Left hindlimb (tissue), 1 donor: ENCODE results near the gene H2BK1.
A peak's percentile ranks its signal among the peaks of the same experiment; 100 is the strongest.

Experiments
- DNase-seq: peaks from one replicate; pipeline ENCODE4 v3.0.0-alpha.2; 2018

H2BK1 gene

DNA sequence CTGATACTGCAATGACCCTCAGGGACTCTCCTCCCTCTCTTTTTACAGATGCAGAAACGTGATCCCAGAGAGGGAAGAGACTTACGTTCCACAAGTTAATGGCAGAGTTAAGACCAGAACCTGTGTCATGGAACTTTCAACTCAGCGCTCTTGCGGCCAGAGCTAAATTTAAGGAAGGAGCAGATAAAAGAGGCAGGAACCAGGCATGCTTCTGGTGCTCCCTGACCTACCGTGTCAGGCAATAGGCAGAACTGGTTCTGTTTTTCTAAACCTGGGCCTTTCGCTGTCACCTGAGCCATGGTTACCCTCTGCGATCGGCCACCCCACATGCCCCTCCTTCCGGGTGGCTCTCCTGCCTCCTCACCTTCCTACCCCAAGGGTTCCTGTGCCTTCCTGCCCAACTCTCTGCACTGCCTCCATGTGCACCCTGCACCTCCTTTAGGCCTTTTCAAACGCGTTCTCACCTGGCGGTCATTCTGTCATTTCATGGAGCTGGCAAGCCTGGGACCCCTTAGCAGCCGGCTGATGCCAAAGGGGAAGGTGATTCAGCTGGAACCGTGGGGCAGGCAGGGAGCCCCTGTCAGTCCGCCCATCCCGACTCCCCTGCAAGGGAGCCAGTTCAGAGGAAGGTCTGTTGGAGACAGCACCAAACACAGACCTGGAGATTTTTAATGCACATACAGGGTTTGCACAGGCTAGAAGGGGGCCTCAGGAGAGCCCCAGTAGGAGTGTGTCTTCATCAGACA lies 35.1 kb downstream of the H2BK1 start:
- no peak for DNase-seq

DNA sequence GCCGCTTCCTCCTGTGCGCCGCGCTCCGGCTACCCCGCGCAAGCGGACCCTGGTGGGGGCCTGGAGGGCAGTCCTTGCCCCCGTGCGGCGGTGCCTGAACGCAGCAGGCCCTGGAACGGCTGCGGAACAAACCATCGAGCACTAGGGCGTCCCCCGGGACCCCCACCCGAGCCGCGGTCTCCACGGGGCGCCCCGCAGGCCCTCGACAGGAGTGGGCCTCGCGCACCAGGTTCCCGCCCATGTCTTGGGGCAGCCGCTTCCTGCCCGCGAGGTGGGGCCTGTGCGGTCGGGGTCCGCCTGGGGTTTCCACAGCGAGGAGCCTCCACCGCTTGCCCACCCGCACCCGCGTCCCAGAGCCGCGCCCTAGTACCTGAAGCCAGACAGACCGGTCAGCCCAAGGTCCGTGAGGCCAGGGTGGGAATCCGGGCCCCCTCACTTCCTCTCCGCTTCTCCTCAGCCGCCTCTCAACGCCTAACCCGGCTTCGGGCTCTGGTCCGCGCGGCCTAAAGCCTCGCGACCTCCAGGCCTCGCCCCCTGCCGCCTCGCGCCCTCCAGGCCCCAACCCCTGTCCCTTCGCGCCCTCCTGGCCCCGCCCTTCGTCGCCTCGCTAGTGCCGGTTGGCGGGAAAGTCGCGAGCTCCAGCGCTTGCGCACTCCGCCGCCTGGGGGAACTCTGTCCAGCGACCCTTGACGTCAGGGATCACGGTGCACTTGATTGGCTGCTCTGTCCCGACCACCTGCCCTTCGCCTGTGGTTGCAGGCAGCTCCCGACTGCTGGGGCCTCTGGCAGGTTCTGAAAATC lies 35.8 kb downstream of the H2BK1 start:
- no peak for DNase-seq

DNA sequence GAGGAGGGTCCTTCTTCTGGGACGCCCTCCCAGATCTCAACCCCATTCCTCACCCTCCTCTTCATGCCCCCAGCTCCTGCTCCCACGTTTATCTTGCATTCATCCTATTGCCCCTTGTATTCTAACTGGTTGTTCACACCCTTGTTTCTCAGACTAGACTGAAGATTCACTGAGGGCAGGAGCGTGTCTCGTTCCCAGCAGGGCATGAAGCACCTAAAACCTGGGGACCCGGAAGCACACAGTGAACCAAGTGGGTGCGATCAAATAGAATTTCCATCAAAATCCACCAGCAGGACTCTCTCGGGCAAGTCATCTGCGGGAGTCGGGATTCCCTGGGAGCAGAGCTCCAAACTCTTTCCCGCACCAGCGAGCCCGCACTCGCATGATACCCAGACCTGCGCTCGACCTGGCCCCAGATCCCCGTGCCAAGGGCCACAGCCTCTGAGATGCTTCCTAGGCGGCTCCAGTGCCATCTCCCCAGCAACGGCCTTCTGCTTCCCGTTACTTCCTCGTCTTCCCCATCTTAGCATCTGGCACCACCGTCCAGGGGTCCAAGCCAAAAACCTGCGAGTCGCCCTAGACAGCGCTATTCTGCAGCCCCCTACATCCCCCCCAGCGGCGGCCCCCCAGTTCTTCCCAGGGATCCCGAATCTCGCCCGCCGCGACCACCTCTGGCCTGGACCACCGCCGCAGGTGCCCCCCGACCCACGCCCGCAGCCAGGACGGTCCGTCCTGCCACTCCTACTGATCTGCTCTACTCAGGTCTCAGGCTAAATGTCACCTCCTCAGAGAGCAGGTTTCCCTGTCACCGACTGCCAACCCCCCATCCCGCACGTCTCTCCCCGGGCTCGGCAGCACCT lies 36.7 kb downstream of the H2BK1 start:
- no peak for DNase-seq

DNA sequence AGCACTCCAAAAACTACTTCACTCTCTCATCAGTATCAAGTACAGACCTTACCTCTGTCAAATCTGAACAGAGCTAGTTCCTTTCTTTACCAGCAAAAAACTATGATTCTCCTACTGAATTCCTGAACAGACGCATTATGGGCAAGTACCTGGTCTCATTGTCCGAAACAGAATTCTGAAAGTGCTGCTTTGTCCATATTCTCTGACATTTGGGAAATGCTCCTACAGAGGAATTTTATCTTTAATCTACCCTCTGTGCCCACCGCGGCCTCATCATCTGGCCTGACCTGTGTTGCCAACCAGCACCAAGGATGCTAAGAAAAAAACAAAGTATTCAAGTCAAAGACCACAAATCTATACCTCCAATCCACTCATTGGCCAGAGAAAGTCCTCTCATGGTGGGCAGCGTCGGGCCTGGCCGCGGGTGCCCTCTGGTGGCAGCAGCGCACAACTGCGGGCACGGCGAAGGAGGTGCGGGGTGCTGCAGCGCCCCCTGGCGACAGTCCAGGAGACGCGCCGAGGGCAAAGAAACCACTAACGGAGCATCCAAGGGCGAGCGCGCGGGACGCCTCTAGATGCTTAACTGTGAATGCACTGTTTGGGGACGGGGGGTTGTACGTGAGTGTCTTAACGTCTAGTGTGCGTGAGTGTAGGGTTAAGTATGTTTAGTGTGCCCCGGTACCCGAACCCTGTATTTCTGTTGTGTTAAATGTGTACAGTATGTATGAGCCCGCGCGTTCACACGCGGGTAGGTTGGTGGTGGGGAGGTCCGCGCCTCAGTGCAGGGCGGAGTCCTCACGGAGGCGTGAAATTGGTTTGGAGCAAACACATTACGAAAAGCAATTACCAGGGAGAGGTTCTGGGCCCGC lies 37.8 kb downstream of the H2BK1 start:
- DNase-seq: peak; percentile 82

DNA sequence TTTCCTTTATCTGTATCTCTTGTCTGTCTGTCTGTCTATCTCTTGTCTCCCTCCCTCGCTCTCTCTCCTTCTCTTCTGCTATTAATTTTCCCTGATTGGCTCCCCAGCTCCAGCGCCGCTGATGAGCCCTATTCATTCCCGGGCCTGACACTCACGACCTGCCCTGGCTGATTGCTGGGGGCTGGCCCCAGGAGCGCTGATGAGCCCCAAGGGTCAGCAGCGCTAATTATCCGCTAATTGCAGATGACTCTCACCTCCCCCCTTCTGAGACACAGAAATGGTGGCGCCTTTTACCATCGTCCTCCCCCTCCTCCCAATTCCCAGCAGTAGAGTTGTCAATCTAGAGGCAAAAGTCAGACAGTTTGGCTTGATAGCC lies 41.5 kb downstream of the H2BK1 start:
- DNase-seq: no peak

DNA sequence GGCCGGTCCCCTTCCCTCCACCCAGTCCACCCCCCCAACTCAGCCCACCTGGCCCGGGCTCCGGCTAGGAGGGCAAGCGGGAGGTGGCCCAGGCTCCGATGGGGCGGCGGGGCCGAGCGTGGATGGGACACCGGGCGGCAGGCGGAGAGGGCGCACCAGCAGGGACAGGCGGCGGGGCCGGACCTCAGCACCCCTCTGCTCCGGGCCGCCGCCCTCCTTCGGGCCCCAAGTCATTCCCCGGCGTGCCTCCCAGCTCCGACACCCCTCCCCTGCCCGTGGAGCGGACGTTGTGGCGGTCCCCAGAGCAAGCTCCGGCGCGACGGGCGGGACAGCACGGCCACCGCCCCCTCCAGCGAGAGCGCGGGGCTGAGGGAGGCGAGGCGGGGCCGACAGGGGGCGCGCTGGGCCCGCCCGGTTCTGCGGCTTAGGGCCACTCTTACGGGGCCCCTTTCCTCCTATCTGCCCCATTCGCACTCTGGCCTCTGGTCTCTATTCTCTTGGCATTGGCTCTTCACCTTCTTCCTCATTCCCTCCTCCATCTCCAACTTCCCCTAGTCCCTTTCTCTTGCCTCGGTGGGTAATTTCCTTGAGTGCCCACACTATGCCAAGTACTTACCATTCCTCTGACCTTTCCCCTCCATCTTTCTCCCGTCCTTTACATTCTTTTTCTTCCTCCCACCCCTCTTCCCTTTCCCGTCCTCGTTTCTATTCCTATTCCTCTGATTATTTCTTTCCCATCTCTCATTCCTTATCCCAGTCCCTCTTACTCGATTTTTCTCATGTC lies 42.1 kb downstream of the H2BK1 start:
- no peak for DNase-seq

DNA sequence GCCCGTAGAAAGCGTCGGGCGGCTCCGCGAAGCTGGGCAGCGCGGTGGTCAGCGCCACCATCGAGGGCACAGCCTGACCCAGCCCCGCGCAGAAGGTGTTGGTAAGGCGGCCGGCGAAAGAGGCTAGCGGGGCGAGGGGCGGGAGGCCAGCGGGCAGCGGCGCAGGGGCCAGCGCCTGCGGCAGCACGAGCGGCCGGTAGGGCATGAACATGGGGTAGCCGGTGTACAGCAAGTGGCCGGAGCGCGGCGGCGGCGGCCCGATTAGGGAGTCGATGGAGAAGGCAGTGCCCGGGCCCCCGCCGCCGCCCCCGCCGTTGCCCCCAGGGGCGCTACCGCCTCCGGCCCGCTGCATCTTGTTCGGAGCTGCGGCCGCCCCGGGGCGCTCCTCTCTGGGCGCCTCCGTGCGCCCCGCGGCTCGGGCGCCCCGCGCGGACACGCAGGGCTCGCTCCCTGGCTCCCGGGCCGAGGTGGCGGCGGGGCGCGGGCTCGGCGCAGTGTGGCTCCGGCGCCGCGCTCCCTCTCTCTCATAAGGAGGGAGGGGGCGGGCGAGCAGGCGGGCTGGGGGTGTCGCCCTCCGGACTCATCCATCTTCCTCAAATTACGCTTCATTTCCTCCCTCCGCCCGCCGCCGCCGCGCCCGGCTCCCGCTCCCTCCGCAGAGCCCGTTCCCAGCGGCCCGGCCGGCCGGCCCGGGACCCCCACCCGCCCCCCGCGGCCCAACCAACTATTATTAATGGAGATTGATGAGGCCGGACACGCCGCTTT lies 42.9 kb downstream of the H2BK1 start, which contains the start of gene GBX1:
TSS of gene GBX1 (minus strand) at position 498 of the 765 bp plus-strand sequence. CDS start at position 352, 146 bp downstream.
- no peak for DNase-seq

DNA sequence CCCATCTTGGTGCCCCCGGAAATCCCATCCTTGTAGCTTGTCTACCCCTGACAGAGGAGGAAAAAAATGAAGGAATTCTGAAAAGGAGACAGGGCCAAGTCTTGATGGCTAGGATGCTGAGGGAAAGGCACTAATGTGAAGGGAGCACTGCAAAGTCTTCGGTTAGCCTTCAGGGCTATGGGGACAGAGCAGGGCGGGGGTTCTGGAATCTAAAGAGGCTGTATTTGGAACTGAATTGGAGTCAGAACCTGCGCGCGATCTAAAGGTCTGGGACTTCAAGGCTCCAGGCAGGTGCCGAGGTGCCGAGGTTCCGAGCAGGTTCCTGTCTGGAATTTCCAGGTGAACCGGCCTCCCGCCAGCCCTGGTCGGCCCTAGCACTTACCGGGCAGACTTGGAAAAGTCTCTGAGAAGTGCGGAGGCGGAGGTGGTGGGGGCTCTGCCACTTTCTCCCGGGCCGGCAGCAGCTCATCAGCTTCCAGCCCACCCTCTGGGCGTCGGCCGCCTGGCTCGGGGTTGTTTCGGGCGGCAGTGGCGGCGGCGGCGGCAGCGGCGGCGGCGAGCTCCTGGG lies 43.6 kb downstream of the H2BK1 start:
- no peak for DNase-seq

DNA sequence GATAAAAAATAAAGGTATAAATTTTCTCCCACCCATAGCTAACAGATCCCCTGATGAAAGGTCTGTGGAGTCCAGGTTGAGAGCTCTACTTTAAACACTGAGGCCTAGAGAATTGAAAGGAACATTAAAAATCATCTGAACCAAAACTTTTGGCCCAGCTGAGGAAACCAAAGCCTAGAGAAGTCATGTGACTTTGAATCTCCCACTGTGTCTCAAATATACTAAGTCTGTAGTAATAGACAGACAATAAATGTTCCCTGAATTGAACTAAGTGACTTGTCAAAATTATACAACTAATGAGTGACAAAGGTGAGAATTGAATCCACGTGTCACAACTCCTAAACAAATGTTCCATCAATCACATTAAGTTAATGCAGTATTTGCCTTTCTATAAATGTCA lies 48.5 kb downstream of the H2BK1 start:
- DNase-seq: no peak
